Hematopoietic multipotent progenitor cell treated with erythropoietin and hydrocortisone succinate and interleukin-3 and kit ligand, for 15 days (in vitro differentiated cells): ENCODE measurements around the gene FAM241A.

Source experiments
- DNase-seq: peaks from one replicate; pipeline ENCODE4 v3.0.0-alpha.2; 2015; ENCODE audit warnings: low spot score

Gene FAM241A

GRCh38 chr4:112214390-112215264 lies 69.4 kb downstream of the FAM241A start:
- DNase-seq, result peak; percentile 17

GRCh38 chr4:112219826-112220366 lies 74.6 kb downstream of the FAM241A start:
- DNase-seq, result no peak

- no peak for DNase-seq
Observed at GRCh38 chr4:112222219-112222955, 77.1 kb downstream of the FAM241A start.

GRCh38 chr4:112225157-112225556 lies 79.9 kb downstream of the FAM241A start:
- no peak for DNase-seq

- peak; percentile 96 for DNase-seq
Observed at GRCh38 chr4:112230879-112231778, 85.9 kb downstream of the FAM241A start.

GRCh38 chr4:112231779-112232713 lies 86.8 kb downstream of the FAM241A start, which contains the start of gene AP1AR:
Gene AP1AR, plus strand, starts transcription at chr4:112231787. Its CDS starts 305 bp downstream, at chr4:112232092.
- DNase-seq, result peak; percentile 53

GRCh38 chr4:112234952-112235609 lies 89.8 kb downstream of the FAM241A start:
- DNase-seq, result peak; percentile 68

- DNase-seq, result no peak
Observed at GRCh38 chr4:112236040-112236439, 90.8 kb downstream of the FAM241A start.

- no peak for DNase-seq
Observed at GRCh38 chr4:112238833-112239232, 93.6 kb downstream of the FAM241A start.
